Activated CD8-positive, alpha-beta T cell treated with anti-CD3 and anti-CD28 coated beads for 36 hours (primary cell): ENCODE results near the gene PLPP4. TPM values are rescaled to one million over a fixed set of nuclear protein-coding genes. Genes with fewer than 3 reads are reported as not detected.

Experiments
- ATAC-seq: fragments of 200-7000 bp; cut with Tn5 transposase; one replicate; pipeline ENCODE4 v1.10.0; 2021; ENCODE audit warnings: mild to moderate bottlenecking, moderate library complexity
- CTCF ChIA-PET: fragments of 350-600 bp; sonication (Branson Sonifier 250); formaldehyde crosslinking; loops from one replicate; lab custom pipeline; 2021; ENCODE audit warnings: antibody characterized with exemption; lab: Charles Lee
- POLR2A ChIA-PET: fragments of 350-600 bp; sonication (Branson Sonifier 250); formaldehyde crosslinking; loops from one replicate; lab custom pipeline; 2021; ENCODE audit warnings: antibody characterized with exemption; lab: Charles Lee
- DNase-seq: peaks from one replicate; pipeline ENCODE4 v3.0.0-alpha.2; 2020
- H3K27ac Mint-ChIP-seq: one replicate; pipeline ENCODE4 v1.8.0; 2021; ENCODE audit warnings: mild to moderate bottlenecking, mixed read lengths
- H3K27me3 Mint-ChIP-seq: one replicate; pipeline ENCODE4 v1.8.0; 2021; ENCODE audit warnings: mixed read lengths
- H3K36me3 Mint-ChIP-seq: one replicate; pipeline ENCODE4 v1.8.0; 2021; ENCODE audit warnings: low read depth, mixed read lengths
- H3K4me1 Mint-ChIP-seq: one replicate; pipeline ENCODE4 v1.8.0; 2021; ENCODE audit warnings: low read depth, mixed read lengths
- H3K4me3 Mint-ChIP-seq: one replicate; pipeline ENCODE4 v1.8.0; 2021; ENCODE audit warnings: mild to moderate bottlenecking, moderate library complexity, mixed read lengths
- H3K9me3 Mint-ChIP-seq: one replicate; pipeline ENCODE4 v1.8.0; 2021; ENCODE audit warnings: mixed read lengths
- intact Hi-C: fragments of 100-400 bp; cut with micrococcal nuclease; formaldehyde crosslinking; loops from one replicate; pipeline ENCODE4 v1.10.0; 2022
- total RNA-seq, 2 experiments: library from RNA; stranded (reverse); gene quantifications; one replicate each; pipeline ENCODE4 v1.2.3, GENCODE V29; 2021
- TF ChIP-seq, protein P1 (sequence below): fragments of 200-600 bp; IDR thresholded peaks from one replicate; pipeline ENCODE4 v1.8.0; 2022; ENCODE audit warnings: antibody characterized with exemption, mild to moderate bottlenecking

The PLPP4 gene
- total RNA-seq, 2 experiments from 2014 or later, result not detected

DNA sequence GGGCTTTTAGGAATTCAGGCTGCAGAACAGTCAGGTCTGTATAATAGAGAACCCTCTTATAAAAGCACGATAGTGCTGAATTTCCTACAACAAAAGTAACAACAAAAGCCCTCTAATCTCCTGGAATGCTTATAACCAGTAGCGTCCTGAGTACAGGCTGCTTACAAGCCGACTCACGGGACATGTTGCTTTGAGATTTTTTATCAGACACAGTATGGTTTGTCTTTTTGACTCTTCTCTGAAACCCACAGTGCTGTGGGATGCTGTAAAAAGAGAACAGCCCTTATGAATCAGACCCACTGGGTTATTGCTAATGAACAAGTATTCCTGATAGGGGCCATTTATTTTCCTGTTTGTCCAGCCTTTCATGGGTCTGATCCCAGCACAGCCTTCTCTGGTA is 59.4 kb downstream of the PLPP4 start:
- intact Hi-C loops, result no loop called here
- H3K4me3 Mint-ChIP-seq, result no peak overlapping the region
- no peaks in the 10 kb centered on the region for H3K27me3 Mint-ChIP-seq
- no peak for DNase-seq
- POLR2A ChIA-PET, result no interaction called here
- no peak overlapping the region for H3K27ac Mint-ChIP-seq
- H3K9me3 Mint-ChIP-seq, result no peaks in the 10 kb centered on the region
- H3K36me3 Mint-ChIP-seq, result no peaks in the 10 kb centered on the region
- CTCF ChIA-PET, result no interaction called here
- no peak for ATAC-seq
- TF ChIP-seq, protein P1, sequence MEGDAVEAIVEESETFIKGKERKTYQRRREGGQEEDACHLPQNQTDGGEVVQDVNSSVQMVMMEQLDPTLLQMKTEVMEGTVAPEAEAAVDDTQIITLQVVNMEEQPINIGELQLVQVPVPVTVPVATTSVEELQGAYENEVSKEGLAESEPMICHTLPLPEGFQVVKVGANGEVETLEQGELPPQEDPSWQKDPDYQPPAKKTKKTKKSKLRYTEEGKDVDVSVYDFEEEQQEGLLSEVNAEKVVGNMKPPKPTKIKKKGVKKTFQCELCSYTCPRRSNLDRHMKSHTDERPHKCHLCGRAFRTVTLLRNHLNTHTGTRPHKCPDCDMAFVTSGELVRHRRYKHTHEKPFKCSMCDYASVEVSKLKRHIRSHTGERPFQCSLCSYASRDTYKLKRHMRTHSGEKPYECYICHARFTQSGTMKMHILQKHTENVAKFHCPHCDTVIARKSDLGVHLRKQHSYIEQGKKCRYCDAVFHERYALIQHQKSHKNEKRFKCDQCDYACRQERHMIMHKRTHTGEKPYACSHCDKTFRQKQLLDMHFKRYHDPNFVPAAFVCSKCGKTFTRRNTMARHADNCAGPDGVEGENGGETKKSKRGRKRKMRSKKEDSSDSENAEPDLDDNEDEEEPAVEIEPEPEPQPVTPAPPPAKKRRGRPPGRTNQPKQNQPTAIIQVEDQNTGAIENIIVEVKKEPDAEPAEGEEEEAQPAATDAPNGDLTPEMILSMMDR, result no peak
- no peaks in the 10 kb centered on the region for H3K4me1 Mint-ChIP-seq

DNA sequence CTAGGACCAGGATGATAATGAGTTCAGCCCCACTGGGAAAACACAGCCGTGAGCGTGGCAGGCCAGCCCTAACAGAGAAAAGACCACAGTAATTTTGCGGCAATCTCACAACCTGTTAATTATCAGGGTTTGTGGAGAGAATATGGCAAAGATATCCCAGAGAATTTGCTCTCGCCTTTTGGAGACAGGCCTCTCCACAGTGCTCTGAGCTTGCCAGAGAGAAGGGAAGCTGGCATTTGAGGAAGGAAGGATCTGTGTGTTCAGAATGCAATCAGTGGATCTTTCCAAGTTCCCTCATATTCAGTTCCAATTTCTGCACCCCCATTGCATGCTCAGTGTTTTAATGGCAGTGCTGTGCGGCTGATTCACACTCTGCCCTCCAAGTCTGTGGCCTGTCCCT is 60.2 kb downstream of the PLPP4 start:
- H3K27me3 Mint-ChIP-seq, result no peaks in the 10 kb centered on the region
- H3K36me3 Mint-ChIP-seq, result no peaks in the 10 kb centered on the region
- ATAC-seq (no peak), DNase-seq (no peak)
- POLR2A ChIA-PET, result no interaction called here
- no peak overlapping the region for H3K27ac Mint-ChIP-seq
- H3K9me3 Mint-ChIP-seq, result no peaks in the 10 kb centered on the region
- H3K4me3 Mint-ChIP-seq, result no peak overlapping the region
- TF ChIP-seq, protein P1, result no peak
- intact Hi-C loops, result no loop called here
- H3K4me1 Mint-ChIP-seq, result no peaks in the 10 kb centered on the region
- CTCF ChIA-PET, result no interaction called here

DNA sequence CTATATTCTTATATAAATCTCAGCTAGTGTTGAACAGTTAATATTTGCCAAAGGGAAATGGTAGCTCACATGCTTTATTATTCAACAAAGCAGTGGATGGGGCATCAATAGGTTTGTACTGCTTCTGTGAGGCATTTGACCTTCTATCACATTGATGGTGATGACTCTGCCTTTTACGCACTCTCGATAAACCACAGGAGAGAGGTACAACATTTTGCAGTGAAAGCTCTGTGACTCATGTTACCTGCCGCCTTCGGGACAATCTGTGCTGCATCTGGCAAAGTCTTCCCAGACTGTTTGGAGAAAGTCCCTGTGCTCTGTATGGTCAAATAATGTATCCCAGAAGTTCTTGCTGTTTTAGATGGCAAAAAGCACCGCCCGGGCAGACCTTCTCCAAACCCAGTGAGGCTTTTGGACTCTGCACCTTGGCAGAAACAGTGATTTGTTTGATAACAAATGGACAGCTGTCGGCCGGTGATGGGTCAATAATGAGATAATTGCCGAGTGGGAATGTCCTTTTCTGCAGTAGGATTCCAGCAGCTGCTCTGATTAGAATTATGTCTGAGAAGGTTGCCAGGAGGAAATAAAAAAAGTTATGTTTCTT is 61.0 kb downstream of the PLPP4 start:
- no peak for ATAC-seq
- POLR2A ChIA-PET, result no interaction called here
- no peaks in the 10 kb centered on the region for H3K27me3 Mint-ChIP-seq
- no peaks in the 10 kb centered on the region for H3K4me1 Mint-ChIP-seq
- no peaks in the 10 kb centered on the region for H3K36me3 Mint-ChIP-seq
- no peak for DNase-seq
- CTCF ChIA-PET, result interaction anchor here (1.6 kb wide), 1 partner anchor 95 kb away, joined by 4 read pairs; no protein-coding TSS in a partner anchor
- no peak overlapping the region for H3K4me3 Mint-ChIP-seq
- TF ChIP-seq, protein P1, result no peak
- H3K9me3 Mint-ChIP-seq, result no peaks in the 10 kb centered on the region
- H3K27ac Mint-ChIP-seq, result no peak overlapping the region
- intact Hi-C loops, result no loop called here

GRCh38 chr10:120521880-120522279 is 64.9 kb downstream of the PLPP4 start:
- Mint-ChIP-seq H3K4me3 (no peak overlapping the region), H3K27ac (no peak overlapping the region), H3K9me3 (no peaks in the 10 kb centered on the region), H3K4me1 (no peaks in the 10 kb centered on the region), H3K27me3 (no peaks in the 10 kb centered on the region), H3K36me3 (no peaks in the 10 kb centered on the region)
- ChIA-PET POLR2A (no interaction called here), CTCF (no interaction called here)
- TF ChIP-seq, protein P1, result no peak
- intact Hi-C loops, result no loop called here
- ATAC-seq, result no peak
- no peak for DNase-seq

DNA sequence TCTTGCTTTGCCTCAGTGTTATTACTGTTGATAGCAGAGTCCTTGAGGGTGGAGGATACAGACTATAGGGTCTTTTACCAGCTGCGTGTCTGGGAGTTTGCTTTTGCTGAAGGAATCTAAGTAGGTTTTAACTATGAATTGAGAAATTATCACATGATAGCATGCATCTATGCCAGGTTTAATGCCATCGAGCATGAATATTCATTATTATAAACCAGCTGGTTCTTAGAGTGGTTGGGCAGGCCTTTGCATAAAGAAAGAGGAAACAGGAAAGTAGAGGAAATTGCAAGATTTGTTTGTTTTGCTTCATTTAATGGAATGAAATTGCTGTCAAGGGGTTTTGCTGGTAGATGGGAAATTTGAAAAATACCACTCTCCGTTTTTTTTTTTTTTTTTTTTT is 70.7 kb downstream of the PLPP4 start:
- Mint-ChIP-seq H3K36me3 (no peaks in the 10 kb centered on the region), H3K9me3 (no peaks in the 10 kb centered on the region), H3K4me1 (no peaks in the 10 kb centered on the region), H3K27ac (no peak overlapping the region), H3K27me3 (no peaks in the 10 kb centered on the region), H3K4me3 (no peak overlapping the region)
- ATAC-seq (no peak), DNase-seq (no peak)
- intact Hi-C loops, result no loop called here
- POLR2A ChIA-PET, result no interaction called here
- TF ChIP-seq, protein P1, result no peak
- CTCF ChIA-PET, result no interaction called here
